HG03558 (cell line): ENCODE measurements around the gene SDK2.

ENCODE experiments used
- ATAC-seq: cut with Tn5 transposase; IDR thresholded peaks from one replicate; pipeline ENCODE4 v1.9.1; 2021; ENCODE audit warnings: moderate number of reproducible peaks; ENCODE audit not compliant: unreplicated experiment; ENCODE audit errors: extremely low read depth

The SDK2 gene

DNA sequence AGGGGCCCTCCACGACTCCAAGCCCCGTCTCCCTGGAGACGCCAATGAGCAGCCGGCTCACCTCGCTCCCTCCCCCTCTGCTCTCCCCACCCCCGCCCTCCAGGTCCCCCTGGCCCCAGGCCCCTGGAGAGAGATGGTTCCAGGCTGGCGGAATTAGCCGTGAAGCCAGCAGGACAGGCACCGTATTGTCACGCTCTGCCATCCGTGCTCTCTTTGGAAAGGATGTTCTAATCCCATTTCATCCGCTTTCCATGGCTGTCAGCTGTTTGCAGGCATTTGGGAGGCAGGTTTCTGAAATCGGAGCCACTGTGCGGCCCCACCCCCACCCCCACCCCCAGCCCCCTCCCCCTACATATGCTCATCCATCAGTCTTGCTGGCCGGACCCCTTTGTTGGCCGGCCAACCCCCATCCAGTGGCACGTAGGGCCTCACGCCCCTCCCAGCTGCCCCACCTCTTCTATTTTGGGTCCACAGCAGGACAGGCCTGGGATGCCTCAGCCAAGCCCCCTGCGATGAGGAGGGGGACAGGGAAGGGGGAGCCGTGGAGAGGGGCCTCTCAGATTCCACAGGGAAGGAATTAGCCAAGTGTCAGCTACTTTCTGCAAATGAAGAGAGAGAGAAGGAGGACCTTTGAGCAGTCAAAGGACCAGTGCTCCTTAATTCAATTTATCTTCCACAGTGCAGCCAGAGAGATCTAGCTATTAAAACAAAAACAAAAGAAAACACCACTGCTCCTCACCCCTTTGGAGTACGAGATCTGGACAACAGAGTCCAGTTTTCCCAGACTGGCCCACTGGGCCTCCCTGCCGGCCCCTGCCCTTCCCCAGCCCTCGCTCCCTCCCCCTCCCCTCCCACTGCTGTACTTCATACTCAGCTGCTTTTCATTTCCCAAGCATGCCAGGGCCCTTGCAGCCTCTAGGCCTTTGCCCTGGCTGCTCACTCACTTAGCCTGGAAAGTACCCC is 30.7 kb downstream of the SDK2 start:
- no peak for ATAC-seq

DNA sequence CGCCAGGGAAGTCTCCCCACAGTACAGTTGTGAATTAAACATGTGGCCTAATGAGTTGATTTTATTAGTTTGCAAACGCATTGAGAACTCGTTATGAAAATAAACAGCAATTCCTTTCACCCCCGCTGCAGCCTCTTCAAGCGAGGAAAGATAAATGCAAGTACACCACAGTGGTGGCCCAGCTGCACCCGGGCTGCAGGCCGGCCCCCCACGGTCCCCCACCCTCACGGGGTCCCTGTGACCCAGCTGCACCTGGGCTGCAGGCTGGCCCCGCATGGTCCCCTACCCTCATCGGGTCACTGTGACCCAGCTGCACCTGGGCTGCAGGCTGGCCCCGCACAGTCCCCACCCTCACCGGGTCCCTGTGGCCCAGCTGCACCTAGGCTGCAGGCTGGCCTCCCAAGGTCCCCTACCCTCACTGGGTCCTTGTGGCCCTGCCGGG is 32.2 kb downstream of the SDK2 start:
- ATAC-seq, result no peak

DNA sequence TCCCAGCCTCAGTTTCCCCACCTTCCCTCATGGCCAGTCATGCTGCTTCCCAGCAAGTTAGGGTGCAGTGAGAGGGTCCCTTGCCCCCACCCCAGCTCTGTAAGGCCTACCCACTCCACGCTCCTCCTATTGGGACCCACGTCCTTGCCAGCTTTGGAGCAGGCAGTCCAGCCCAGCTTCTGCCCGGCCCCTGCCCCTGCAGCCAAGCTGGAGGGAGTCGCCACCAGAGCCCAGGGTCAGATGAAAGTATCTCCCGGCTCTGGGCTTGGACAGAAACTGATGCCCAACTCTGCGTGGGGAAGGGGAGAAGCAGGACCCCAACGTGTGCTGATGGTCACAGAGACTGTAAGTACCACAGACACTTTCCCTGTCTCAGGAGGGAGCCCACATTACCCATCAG is 32.6 kb downstream of the SDK2 start:
- no peak for ATAC-seq

DNA sequence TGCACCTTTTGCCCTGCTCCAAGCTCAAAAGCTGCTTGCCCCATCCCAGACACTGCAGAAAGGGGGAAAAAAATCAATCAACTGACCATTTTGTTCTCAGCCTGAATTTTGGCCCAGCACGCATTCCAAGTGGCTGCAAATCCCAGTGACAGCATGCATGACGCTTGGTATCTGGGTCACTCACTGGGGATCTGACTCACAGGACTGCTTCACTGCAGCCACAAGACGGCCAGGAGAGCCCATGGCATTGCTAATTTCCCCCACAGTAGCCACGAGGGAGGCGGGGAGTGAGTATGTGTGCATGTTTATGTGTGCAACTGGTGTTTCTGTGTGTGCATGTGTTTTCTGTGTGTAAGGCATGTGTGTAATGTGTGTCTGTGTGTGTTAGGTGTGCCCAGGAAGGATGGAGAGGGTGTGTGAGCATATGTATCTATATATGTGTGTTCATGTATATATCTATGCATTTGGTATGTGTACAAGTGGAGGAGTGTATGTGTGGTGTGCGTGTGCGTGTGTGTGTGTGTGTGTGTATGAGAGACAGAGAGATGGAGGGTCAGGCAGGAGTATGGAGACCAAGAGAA is 33.8 kb downstream of the SDK2 start:
- no peak for ATAC-seq

DNA sequence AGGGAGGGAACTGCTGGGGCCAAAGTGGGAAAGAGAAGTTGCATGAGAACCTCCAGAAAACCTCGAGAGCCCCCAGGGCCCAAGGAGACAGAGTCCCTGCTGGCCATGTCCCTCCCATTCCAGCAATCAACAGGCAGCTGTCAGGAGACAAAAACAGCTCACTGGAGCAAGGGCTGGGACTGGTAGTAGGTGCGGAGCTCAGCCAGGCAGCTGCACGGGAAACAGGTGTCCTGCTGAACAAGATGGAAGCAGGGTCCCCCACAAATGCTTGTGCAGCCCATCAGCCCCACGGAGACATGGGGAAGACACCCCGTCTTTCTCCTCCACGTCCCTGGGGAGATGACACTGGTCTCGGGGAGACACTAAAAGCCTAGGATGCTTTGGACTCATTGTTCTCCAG is 34.5 kb downstream of the SDK2 start:
- no peak for ATAC-seq

DNA sequence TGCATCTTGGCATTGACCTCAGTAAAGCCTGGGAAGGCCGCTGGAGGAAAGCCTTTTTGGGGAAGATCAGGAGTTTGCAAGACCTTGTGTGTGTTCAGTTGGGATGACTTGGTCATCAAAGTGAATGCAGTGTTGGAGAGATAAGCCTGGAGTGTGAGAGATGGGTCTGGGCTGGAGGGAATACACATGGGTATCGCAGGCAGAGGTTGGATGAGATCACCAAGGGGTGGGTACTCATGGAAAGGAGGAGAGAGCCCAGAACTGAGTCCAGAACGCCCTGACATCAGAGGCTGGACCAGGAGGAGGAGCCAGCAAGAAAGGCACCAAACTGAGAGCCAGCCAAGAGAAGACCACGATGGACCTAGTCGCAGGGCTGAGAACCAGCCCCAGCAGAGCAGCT is 35.2 kb downstream of the SDK2 start:
- no peak for ATAC-seq

DNA sequence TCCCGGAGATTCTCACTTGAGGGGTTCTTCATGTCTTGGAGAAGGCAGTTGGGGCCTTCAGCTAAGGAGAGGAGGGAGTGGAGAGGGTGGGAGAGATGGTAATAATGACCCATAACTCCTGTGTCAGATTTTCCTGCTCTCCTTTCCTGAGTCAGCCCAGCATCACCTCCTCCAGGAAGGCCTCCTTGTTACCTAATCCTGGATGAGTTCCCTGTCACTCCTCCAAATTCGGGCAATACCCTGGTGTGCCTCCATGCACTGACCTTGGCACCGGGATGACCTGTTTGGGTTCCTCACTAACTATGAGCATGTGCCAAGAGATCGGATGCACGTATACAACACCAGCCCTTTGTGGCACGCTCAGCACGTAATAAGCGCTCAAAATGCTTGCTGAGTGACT is 38.8 kb downstream of the SDK2 start:
- no peak for ATAC-seq

DNA sequence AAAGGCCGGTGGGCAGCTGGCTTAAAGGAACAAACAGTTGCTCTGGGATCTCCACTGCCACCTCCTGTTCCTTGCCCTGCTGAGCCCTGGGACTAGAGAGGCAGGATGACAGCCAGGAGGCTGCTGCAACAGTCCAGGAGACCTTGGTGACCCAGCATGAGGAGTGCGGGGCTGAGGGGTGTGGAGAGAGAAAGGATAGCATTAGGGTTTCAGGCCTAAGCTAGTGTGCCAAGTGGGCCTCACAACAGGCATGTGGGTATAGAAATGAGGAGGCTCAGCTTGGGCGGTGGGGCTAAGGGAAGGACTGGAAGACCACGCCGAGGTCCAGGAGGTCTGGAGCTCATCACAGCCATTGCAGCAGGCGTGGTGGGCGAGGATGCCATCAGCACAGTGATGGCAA is 39.8 kb downstream of the SDK2 start:
- no peak for ATAC-seq

DNA sequence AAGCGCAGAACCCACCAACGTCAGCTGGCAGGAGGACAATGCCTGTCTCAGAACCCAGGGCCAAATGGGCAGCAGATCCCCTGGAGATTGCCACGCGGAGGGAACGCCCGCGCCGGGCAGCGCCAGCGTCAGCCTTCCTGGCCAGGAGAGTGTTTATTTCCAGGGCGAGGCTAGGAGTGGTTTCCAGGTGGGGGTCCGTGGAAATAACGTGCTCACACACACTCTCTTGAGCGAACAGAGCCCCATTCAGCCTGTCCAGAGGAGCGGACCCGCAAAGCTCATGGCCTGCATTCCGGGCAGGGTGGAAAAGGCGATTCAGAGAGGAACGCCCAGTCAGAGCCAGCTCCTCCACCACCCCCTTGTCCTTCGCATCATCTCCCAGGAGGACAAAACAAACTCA is 40.3 kb downstream of the SDK2 start:
- no peak for ATAC-seq

DNA sequence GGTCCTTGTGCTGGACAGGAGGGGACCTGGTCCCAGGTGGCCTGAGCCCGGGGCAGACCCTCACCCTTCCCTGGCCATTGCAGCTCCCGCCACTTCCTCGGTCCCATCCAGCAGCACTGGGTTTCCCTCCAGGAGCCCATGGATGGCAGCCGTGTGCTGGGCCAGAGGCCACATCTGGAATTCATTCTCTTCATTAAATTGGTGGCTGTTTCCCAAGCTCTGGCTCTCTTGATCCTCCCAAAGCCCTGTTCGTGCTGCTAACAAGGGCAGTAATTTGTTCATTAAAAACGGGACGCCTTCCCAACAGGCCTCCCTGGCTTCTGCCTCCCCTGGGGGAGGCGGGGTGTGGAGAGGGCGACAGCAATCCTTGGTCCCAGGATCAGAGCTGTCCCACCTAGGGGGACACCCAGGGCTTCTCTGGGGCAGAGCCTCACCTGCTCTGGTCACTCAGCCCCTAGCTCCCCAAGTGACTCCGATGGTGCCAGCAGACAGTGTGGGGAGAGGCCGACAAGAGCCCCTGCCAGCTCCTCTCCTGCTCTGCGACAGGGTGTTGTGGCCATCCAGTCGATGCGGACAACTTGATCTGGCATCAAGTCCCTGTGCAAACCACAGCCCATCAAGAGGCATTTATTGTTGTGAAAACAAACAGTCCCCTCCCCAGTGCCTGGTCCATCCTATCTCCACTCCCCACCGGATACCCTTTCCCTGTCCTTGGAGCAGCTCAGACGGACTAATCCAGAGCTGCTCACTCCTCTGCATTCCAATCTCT is 44.0 kb downstream of the SDK2 start:
- no peak for ATAC-seq

DNA sequence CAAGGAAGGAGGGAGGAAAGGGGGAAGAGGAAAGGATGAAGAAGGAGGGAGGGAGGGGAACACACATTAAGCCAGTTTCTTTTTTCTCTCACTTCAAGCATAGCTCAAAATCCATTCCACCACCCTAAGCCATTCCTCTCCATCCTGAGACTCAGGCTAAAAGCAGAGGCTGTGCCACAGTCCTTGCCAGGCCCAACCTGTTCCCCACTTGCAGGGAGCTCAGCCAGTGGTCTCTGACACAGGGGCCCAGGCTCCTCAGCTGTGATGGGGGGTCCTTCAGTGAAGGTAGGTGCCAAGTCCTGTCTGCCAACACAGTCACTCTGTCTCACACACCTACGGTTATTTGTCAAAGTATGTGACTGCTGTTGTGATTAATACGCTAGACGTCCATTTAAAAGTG is 44.6 kb downstream of the SDK2 start:
- no peak for ATAC-seq

DNA sequence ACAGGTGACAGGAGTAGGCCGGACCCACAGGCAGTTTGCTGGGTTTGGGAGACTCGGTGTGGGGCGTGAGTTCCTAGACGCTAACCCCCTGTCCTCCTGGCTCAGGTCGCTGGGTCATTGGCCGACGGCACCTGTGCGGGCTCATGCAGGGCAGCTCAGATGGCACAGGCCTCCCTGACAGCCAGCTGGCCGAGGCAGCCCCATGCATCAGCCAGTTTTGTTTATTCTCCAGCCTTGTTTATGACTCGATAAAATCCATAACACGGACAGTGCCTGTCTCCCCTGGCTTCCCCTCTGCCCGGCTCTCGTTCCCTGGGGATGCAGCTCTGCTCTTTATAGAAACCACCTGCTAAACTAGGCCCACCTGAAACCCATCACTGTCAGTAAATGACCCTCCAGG is 46.0 kb downstream of the SDK2 start:
- no peak for ATAC-seq

DNA sequence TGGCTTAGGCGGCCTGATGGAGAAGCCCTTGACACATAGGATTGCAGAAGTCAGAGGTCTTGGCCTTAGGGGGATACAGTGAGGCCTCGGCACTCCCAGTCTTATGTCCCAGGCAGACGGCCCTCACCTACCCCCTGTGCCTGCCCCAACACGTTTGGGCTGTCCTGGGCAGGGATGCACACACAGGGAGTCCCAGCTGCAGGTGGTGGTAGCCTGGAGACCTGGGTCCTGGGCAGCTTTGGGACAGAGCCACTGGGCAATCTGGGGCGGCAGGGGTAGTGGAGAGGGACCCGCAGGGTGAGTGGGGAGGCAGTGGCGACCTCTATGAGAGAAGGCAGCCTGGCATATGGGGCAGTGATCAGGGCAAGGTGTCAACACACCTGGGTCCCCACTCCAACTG is 48.3 kb downstream of the SDK2 start:
- ATAC-seq, result no peak

DNA sequence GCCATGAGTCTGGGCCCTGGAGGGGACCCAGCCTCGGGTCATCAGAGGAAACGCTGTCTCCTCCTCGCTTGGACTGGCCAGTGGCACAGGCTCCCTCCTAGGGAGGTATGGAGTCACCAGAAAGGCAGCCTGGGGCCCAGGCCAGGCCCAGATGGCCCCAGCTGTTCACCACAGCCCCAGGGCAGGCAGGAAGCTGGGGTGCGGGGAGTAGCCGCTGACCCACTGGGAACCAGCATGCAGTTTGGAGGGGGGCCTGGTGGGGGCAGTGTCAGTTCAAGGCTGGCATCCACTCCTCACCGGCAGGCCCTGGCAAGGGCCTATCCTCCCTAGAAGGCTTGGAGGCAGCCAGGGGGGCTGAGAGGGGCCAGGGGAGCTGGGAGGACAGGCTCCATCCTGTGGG is 48.8 kb downstream of the SDK2 start:
- no peak for ATAC-seq

DNA sequence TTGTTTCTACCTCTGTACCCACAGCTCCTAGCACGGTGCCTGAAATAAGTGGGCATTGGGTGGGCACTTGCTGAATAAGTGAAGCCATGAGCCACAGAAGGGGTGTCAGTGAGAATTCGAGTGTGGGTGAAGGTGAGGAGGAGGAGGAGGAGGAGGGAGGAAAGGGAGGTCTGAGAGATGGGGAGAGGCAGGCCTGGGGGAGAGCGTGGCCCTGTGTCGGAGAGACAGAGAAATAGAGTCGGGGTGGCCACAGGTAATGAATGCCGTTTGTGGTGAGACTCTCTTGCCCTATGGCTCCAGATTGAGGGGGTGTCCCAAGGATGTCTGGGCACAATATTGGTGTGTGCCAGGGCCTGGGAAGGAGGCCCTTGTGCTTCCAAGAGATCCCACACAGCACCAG is 49.2 kb downstream of the SDK2 start:
- no peak for ATAC-seq

DNA sequence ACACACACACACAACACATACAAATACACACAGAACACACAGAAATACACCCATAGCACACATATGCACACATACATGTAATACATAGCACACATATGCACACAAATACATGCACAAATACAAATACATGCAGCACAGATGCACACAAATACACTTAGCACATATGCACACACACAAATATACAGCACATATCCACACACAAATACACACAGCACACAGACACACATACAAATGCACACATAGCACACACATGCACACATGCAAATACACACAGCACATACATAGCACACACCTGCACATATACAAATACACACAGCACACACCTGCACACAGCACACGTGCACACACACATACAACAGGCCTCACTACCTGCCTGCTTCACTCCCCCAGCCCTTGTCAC is 49.6 kb downstream of the SDK2 start:
- no peak for ATAC-seq

DNA sequence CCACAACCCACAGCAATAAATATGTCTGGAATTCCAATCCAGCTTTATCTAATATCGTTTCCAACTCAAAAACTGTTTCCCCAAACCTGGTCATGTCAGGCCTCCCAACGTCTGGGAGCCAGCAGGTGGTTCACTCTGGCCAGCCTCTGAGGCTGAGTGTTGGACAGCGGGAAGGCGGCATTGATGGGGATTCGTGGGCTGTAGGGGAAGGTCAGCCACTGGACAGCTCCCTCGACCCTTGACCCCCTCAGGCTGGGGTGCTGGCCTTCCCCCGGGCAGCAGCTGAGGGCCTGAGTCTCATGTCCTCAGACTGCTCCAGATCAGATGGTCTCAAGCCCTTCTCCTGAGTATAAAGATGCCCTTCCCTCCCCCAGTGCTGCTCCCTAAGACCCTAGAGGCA is 50.2 kb downstream of the SDK2 start:
- no peak for ATAC-seq

DNA sequence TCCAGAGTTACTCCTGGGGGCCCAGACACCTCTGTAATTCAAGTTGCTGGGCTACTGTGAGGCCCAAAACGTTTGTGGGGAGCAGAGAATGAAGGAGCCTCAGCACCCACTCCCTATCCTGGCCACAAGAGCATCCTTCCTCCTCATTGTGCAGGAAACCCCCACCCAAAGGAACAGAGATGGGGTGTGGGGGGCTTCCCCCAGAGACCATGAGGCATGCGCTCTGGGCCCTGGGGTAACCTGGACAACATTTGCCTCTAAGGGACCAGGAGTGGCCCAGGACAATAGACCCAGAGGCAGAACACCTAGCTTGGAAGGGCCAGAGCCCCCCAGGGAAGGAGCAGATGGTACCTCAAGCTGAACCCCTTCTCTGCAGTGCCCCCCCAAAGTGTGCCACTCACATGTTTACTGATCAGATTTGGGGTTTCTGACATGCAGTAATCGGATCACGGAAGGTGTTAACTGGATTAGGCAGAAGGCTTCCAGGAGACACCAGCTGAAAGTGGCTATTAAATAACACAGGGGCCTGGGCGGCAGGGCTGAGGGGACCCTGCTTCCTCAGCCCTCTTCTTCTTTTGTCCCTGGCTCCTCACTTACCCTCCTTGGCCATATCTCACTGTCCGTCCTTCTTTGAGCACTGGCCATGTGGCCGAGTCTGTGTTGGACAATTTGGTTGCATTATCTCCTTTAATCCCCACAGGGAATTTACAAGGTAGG is 50.8 kb downstream of the SDK2 start:
- no peak for ATAC-seq

DNA sequence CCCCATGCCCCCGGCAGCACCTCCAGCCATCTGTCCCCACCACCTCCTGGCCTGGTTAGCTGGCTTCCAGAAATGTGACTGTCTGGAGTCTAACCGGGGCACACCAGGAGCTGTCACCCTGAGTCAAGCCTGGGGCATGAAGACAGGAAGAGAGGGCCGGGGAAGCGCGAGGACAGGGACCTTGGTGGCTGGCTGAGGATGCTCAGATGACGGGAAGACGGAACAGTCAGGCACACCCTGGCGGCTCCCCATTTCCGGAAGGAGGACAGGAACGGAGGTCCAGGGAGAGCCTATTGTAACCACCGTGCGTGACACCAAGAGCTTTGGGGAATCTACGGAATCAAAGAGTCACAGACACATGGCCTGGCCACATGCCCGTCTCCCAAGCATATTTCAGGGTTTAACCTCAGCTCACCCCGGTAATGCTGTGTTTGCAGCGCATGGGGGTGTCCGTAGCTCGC is 51.7 kb downstream of the SDK2 start:
- ATAC-seq, result no peak

DNA sequence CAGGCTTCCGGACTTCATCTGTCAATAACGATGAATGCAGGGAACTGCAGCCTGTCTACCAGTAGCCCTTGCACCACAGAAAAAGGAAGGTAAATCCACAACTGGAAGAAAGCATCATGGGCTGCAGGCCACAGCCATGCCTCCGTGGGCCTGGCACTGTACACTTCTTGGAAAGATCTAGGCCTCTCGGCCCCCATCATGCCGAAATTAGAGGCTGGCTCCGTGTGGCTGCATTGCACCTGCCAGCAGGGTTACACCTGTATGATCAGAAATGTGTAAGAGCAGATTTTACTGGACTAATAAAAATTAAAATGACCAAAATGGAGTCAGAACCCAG is 52.2 kb downstream of the SDK2 start:
- ATAC-seq, result no peak
